Coronary artery (tissue), 2 donors: ENCODE data around the gene PCMTD2.

Experiments used
- DNase-seq: peaks from one replicate; pipeline ENCODE4 v3.0.0-alpha.2; 2017; ENCODE audit warnings: low spot score
- H3K27ac ChIP-seq, 2 donors: fragments of 200-600 bp; sonication (generic); one replicate each; pipeline ENCODE4 v1.5.1; 2016 to 2019
- H3K4me3 ChIP-seq: fragments of 200-600 bp; sonication (generic); 2 replicates; pipeline ENCODE4 v1.5.1; 2016; ENCODE audit warnings: mild to moderate bottlenecking, moderate library complexity
- TF ChIP-seq, protein P1 (sequence below): fragments of 200-600 bp; sonication (generic); IDR thresholded peaks from one replicate; pipeline ENCODE4 v1.5.1; 2019; ENCODE audit warnings: antibody characterized with exemption

Gene PCMTD2

DNA sequence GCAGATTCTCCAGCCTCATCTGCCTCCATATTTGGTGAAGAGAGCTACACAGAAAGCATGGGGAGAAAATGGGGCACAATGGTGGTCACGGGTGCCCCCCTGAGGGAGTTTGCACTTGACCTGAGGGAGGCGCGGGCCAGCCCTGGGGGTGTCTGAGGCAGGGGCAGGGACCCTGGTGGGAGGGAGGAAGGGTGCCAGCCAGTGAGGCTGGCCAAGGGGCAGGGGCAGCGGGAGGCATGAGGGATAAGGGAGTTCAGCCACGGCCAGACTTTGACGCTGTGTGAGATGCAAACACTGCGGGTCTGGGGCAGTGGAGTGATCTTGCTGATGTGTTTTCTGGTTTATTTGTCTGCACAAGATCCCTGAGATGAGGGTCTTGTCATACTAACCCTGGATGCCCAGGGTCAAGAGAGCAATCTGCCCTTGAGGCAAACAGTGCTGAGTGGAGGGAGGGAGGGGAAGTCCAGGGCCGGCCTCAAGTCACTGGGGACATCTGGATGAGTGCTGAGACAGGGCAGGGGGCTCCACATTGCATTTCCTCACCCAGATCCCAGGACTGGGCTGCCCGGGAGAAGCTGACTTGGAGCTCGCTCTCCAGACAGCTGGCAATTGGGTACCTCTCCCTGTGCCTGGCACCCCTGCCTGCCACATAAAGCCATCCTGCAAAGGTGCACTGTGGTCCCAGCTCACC lies 8.8 kb upstream of the PCMTD2 start:
- no peak overlapping the region for H3K27ac ChIP-seq
- DNase-seq = no peak
- TF ChIP-seq, protein P1, sequence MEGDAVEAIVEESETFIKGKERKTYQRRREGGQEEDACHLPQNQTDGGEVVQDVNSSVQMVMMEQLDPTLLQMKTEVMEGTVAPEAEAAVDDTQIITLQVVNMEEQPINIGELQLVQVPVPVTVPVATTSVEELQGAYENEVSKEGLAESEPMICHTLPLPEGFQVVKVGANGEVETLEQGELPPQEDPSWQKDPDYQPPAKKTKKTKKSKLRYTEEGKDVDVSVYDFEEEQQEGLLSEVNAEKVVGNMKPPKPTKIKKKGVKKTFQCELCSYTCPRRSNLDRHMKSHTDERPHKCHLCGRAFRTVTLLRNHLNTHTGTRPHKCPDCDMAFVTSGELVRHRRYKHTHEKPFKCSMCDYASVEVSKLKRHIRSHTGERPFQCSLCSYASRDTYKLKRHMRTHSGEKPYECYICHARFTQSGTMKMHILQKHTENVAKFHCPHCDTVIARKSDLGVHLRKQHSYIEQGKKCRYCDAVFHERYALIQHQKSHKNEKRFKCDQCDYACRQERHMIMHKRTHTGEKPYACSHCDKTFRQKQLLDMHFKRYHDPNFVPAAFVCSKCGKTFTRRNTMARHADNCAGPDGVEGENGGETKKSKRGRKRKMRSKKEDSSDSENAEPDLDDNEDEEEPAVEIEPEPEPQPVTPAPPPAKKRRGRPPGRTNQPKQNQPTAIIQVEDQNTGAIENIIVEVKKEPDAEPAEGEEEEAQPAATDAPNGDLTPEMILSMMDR = no peak
- H3K4me3 ChIP-seq = no peak overlapping the region

- Histone ChIP-seq H3K4me3 (no peak overlapping the region), H3K27ac (no peak overlapping the region)
- TF ChIP-seq, protein P1 = no peak
- DNase-seq = no peak
Measured at GRCh38 chr20:64247307-64247618, 8.3 kb upstream of the PCMTD2 start.

DNA sequence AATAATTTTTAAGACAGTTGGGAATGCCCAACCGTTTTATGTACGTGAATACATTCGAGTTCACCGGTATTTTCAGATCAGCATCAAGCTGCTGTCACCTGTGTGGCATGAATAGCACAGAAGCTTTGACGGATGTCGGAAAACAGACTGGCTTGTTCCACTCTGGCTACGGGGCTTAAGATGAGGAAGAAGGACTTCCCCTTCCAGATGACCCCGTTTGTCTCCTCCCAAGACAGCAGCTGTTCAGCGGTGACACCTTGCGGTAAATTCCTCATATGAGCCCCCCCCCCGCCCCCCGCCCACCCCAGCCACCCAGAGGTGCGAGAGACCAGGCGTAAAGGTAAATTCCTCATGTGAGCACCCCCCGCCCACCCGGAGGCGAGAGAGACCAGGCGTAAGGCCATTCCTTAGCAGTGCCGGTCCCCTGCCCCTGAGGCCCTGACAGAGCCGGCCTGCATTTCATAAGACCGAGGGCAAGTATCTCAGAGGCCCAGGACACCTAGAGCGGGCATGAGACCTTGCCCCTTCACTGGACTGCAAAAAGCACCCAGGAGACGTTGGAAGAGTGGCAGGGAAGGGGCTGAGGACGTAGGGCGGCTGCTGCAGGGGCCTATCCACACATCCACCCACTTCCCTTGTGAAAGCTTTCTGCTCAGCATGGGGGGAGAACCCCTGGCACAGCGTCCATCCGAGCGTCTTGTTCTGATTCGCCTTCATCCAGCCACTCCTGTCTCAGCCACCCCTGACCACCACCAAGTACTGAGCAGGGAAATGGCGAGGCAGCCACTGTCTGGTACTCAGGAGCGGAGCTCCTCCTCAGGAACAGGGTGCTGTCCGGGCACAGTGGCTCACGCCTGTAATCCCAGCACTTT lies 7.3 kb upstream of the PCMTD2 start:
- Histone ChIP-seq H3K27ac (no peak overlapping the region), H3K4me3 (no peak overlapping the region)
- DNase-seq = no peak
- TF ChIP-seq, protein P1 = no peak

GRCh38 chr20:64250027-64250426 lies 5.5 kb upstream of the PCMTD2 start:
- DNase-seq = no peak
- Histone ChIP-seq H3K4me3 (no peak overlapping the region), H3K27ac (no peak overlapping the region)
- TF ChIP-seq, protein P1 = no peak

DNA sequence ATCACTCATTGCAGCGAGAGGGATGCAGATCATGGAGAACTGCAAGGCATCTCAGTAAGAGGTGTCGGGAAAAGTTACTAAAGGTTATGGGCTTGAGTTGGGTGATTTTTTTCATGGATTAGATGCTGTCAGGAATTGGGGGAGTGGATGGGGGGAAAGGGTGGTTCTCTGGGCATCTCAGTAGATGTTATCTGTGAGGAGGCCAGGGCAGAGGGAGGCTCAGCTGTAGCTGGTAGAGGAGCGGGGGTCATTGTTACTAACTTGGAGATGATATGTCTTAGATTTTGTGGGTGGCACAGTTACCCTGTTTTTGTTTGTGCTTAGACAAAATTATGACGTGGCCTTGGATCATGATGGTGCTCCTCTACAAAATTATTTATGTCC lies 2.6 kb upstream of the PCMTD2 start:
- TF ChIP-seq, protein P1 = no peak
- Histone ChIP-seq H3K4me3 (no peak overlapping the region), H3K27ac (no peak overlapping the region)
- no peak for DNase-seq

DNA sequence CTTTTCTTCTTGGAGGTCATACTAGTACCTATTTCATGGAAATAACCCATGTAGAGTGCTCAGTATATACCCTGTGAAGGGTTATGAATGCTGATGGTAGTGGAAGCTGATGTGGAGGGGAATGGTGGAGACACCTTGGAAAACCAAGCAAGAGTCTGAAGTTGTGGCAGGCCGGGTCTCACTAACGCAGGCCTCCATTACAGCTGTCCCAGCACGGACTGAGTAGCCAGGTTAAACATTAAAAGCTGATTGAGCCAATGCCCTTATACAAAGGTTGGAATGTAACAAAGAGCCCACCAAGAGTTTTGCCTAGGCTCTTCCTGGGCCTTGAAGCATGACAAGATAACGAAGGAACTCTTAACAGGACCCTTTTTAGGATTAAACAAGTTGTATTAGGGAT lies 2.1 kb upstream of the PCMTD2 start:
- no peak overlapping the region for H3K27ac ChIP-seq
- no peak for DNase-seq
- no peak overlapping the region for H3K4me3 ChIP-seq
- TF ChIP-seq, protein P1 = no peak

DNA sequence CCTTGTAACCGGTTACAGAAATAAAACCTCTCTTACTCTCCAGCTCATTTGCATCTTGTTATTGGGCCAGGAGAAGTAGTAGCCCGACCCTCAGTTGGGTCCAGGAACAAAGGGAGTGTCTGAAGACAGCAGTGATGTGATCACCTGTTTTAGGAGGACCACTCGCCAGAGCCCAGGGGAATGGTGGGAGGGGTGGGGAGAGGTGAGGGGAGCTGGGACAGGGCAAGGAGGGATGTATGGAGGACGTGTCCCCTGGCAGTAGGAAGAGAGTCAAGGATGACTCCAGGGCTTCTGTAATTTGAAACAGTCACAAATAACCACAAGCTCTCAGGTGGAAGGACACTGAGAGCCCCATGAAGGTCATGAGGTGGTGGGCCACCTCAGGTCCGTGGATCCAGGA lies 1.4 kb upstream of the PCMTD2 start:
- H3K4me3 ChIP-seq = no peak overlapping the region
- TF ChIP-seq, protein P1 = no peak
- DNase-seq = no peak
- H3K27ac ChIP-seq = no peak overlapping the region
